ENCODE data around the gene TJP3.

The TJP3 gene

DNA sequence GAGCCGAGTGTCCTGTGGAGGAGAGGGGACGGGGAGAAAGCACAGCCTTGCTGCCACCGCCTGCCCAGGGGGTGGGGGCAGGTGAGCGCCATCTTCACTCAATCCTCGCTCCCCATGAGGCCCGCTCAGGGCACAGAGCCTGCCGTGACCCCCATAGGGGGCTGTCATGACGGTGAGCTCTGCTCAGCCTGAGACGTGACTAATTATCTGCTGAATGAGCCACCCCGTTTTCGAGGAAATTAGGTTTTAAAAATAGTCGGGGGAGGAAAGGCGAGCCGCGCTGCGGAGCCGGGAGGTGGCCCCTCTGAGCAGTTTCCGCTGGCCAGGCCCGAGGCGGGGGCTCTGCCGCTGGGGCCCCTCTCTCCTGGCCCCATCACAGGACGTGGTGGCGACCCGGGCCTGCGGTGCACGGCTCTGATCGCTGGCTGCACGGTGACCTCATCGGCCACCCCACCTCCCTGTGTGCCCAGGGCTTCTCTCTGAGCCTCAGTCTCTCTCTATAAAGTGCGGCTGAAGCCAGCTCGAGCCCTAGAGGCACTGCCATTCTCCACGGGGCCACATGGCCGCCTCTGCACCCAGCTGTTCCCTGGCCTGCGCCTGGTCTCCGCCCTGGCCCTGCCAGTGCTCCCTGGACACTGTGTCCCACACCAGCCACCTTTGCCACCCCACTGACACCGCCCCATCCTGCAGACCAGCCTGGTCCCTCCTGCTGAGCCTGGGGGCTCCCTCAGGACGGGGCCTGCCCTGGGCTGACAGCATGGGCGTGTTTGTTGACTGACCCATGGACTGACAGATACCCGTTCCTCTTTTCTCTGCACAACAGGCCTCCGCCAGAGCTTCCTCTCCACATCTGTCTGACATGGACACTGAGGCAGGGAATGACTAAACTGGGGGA is 36.3 kb upstream of the TJP3 start:
- DNase-seq (ENCODE audit: low spot score), result no peak

DNA sequence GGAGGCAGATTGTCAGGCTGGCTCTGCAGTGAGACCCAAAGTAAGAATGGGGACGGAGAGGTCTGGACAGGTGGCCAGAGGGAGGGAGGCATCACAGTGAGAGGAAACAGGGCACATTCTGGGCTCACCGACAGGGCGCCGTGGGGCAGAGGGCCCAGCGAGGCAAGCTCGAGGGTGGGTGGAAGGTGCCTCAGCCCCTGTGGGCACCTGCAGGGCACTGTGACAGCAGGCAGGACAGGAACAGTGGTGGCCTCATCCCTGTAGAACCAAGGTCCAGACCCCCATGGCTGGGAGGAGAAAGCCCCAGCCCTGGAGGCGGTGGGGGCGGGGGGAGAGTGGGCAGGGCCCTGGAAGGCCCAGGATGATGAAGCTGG is 35.6 kb upstream of the TJP3 start:
- DNase-seq (ENCODE audit: low spot score), result no peak

- no peak for DNase-seq (ENCODE audit: low spot score)
Observed at GRCh38 chr19:3672993-3673392, 35.2 kb upstream of the TJP3 start.

DNA sequence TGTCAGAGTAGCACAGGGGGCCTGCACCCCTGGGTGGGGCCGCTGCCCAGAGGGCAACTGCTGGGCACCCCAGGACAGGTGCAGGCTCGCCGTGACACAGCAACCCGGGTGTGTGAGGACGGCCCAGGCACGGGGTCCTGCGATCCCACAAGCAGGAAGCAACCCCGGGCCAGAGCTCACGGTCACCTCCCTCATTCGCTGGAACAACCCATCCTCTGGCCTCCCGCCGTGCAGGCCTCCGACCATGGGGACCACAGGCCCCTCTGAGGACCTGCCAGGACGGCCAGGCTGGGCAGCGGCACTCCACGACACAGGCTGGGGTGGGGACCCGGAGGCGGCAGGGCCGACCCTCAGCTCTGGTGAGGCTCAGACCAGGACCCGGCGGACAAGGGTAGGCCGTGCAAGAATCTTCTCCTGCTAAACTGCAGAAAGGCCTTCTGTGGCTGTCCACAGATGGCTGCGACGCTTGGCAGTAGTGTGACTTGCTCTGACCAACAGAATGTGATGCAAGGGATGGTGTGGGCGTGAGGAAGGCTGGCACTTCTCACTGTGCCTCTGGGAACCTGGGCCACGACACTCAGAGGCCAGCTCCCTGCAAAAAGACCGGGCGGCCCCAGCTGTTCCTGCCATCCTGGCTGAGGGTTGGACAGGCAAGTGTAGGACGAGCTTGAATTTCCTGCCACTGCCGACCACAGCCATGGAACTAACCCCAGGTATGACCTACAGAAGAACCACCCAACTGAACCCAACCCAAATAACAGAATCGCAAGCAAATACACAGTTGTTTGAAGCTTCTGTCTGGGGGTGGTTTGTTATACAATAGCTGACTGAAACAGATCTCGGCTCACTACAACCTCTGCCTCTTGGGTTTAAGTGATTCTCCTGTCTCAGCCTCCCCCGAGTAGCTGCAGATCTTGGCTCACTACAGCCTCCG is 34.4 kb upstream of the TJP3 start:
- DNase-seq (ENCODE audit: low spot score), result no peak

DNA sequence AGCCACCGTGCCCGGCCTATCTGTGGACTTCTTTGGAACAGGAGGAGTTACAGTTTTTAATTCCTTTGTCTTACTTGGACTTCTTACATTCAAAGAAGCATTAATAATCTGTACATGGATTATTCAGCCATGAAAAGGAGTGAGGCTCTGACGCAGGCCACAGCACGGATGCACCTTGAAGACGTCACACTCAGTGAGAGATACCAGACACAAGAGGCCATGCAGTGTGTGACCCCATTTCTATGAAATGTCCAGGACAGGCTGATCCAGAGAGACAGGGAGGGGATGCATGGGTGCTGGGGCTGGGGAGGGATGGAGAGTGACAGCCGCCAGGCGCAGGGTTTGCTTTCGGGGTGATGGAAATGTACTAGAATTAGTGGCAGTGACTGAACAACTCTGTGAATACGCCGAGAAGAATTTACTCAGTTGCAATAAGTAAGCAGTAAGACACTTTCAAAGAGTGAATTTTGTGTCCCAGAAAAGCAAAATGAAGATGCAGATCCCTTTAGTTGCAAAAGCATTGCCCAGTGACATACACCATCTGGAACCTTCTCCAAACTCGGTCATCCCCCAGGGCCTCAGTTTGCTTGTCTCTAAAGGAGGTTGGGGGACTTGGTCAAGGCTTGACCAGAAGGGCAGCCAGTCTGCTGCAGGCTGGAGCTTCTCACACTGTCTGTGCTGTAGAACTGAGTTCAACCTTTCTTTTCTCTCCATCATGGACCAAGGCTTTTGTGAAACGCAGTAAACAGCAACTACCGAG is 33.2 kb upstream of the TJP3 start:
- no peak for DNase-seq (ENCODE audit: low spot score)

DNA sequence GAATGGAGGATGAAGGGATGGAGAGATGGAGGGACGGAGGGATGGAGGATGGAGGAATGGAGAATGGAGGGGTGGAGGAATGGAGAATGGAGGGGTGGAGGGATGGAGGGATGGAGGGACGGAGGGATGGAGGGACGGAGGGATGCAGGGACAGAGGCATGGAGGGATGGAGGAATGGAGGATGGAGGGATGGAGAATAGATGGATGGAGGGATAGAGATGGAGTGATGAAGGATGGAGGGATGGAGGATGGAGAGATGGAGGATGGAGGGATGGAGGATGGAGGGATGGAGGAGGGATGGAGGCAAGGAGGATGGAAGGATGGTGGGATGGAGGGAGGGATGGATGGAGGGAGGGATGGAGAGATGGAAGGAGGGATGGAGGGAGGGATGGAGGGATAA is 30.0 kb upstream of the TJP3 start:
- no peak for DNase-seq (ENCODE audit: low spot score)

- no peak for DNase-seq (ENCODE audit: low spot score)
Observed at GRCh38 chr19:3679138-3679537, 29.0 kb upstream of the TJP3 start.

DNA sequence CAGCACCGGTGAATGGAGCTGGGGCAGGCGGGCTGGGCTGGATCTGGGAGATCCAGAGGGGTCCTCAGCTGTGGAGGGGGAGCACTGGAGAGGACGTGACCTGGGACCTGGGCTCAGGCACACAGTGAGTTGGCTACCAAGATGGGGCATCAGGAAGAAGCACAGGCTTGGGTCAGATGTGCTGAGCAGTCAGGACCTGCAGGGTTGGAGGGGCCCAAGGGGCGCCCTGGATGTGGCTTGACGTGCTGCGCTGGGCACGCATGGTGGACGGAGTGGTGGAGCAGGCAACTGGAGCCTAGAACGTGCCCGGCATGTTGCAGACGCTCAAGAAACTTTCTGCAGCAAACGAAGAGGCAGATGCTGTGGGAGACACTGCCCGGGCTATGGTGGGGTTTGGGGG is 28.6 kb upstream of the TJP3 start:
- DNase-seq (ENCODE audit: low spot score), result no peak

GRCh38 chr19:3680939-3681338 is 27.2 kb upstream of the TJP3 start:
- DNase-seq (ENCODE audit: low spot score), result no peak

DNA sequence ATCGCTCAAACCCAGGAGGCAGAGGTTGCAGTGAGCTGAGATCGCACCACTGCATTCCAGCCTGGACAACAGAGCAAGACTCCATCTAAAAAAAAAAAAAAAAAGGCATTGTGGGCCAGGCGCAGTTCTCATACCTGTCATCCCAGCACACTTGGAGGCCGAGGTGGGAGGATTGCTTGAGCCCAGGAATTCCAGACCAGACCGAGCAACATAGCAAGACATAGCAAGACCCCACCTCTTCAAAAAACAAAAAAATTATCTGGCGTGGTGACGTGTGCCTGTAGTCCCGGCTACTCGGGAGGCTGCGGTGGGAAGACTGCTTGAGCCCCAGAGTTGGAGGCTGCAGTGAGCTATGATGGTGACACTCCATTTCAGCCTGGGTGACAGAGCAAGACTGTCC is 25.9 kb upstream of the TJP3 start:
- DNase-seq (ENCODE audit: low spot score), result no peak

DNA sequence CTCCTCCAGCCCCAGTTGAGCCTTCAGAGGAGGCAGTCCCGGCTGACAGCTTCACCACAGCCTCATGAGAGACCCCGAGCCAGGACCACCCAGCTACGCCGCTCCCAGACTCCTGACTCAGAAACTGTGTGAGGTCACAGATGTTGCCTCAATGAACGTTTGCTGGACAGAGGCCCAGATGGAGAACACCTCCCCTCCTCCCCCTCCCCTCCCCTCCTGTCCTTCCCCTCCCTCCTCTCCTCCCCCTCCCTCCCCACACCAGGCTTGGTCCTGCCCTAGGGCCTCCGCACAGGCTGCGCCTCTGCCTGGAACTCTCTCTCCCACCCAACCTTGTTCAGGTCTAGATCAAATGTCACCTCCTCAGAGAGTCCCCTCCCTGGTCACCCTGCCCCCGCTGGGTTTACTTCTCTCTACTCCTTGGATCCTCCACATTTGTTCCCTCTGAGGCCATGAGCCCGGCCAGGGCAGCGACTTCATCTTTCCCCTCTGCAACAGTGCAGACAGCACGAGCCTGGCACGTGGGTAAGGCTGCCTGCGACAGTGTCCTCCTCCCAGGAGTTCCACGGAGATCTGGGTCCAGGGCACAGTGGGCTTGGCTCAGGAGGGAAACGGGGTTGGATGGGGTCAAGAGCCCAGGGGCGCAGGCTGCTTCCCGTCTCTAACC is 25.3 kb upstream of the TJP3 start:
- no peak for DNase-seq (ENCODE audit: low spot score)

- DNase-seq (ENCODE audit: low spot score), result no peak
Observed at GRCh38 chr19:3683405-3684053, 24.7 kb upstream of the TJP3 start.

DNA sequence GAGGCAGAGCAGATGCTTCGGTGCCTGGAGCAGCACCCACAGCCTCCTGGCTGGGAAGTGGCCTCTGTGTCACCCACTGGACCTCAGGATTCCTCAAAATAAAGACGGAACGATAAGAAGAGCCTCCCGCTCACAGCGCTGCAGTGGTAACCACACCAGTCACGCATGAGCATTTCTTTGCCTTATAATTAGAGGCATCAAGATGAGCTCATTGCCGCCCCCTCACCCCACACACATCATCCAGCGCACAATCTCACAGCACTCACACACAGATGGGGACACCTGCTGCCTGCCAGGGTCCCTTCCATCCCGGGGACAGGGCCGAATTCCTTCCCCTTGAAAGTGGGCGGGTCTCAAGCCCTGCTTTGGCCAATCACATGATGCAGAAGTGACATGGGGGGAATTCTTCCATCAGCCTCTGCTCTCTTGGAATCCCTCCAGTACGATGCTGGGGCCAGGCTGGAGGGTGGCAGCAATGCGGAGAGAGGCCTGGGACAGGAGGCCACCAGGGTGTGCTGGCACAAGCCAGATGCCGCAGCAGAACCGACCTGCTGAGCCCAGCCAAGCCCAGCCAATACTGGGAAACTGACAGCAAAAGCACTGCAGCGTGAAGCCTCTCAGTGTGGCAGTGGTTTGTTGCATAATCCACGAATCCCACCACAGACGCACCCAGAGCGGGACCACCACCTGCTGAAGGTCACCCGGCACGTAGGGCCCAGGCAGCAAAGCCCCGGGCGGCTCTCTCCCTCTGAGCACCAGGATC is 23.9 kb upstream of the TJP3 start:
- DNase-seq (ENCODE audit: low spot score), result no peak

GRCh38 chr19:3684817-3685410 is 23.3 kb upstream of the TJP3 start:
- DNase-seq (ENCODE audit: low spot score), result no peak

GRCh38 chr19:3687393-3687773 is 20.8 kb upstream of the TJP3 start:
- no peak for DNase-seq (ENCODE audit: low spot score)

- no peak for DNase-seq (ENCODE audit: low spot score)
Observed at GRCh38 chr19:3687774-3688706, 20.1 kb upstream of the TJP3 start.

DNA sequence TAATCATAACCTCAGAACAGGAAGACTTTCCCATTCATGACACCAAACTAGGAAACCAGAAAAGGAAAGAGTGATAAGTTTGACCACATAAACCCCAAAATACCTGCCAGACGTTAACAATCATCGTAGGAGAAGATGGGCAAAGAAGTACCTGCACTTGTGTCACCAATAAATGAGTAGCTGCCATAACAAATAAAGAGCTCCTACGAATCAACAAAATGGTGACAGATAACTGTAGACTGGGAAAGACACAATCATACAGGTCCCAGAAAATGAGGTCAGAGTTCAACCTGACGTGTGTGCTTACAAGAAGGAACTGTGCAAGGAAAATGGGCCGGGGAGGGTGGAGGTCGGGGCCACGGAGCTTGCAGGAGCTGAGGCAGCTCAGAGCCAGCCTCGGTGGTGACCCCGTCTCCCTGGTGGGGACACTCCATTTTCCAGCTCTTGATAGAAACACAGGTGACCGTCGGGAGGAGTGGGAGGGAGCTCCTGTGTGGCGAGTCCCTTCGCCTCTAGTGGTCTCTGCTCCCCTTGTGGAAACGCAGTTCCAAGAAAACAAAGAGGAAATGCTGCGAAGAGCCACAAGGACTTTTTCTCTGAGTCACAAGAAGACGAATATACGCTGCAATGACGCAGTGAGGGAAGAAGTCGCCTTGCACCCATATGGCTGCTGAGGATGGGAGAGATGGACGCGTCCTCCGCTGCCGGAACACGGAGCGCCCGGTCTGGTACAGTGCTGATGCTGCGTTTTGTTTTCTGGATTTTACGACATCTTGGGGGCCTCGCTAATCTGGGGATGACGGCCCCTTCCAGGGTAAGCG is 17.4 kb upstream of the TJP3 start:
- DNase-seq (ENCODE audit: low spot score), result no peak

DNA sequence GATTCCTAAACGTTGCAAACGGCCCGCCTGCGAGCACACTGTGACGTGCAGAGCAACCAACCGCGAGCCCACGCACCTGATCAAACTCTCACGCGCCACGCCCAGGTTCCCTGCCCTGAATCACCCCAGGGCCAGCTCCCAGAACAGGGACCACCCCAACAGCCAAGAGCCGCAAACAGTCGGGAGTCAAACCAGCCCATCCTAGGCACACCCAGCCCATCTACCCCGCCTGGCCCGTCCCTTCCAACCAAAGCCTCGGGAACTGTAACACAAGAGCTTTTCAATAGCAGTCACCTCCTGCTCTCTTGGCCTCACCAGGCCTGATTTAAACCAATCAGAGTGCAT is 16.8 kb upstream of the TJP3 start:
- DNase-seq (ENCODE audit: low spot score), result no peak

All from GM03348 (cell line).